ENCODE results near the gene NEB.
"Not testable (repeated sequence)": the region's sequence is repeated elsewhere in the genome, so short reads cannot be mapped to it uniquely, and the experiment has no call there.

The NEB gene

GRCh38 chr2:151619337-151619989 is 114.8 kb downstream of the NEB start:
- no peak for DNase-seq
- intact Hi-C loops (cut with DNase I): no loop called here

DNA sequence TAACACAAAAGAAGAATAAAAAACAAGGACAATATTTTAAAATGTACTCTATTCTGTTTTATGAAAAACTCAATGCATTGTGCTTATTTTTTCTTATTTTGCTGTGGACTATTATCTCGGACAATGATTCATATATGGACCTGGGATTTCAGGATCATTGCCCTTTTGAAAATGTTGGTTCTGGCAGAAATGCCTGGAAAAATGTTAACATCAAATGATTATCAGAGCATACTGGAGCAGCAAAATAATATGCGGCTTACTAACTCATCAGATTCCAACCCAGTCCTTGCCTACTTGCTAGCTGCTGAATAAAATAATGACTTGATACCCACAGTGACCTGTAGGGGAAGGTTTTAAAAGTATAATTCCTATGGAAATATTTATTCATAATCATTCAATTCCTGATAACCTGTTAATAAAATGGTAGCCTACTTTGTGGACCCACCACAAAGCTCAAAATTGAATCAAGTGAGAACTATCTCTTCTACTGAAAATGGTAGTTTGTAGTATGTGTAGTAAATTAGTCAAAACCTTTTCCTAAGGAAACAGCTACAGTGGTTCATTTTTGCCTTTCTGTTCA is 117.4 kb downstream of the NEB start:
- intact Hi-C loops (cut with DNase I): no loop called here

GRCh38 chr2:151614606-151615306 is 119.5 kb downstream of the NEB start:
- DNase-seq: no peak
- intact Hi-C loops (cut with DNase I): no loop called here

More for the DNA sequence above, 117.4 kb downstream of the NEB start:
- DNase-seq: no peak

GRCh38 chr2:151614159-151614558 is 120.1 kb downstream of the NEB start:
- DNase-seq: no peak
- intact Hi-C loops (cut with DNase I): no loop called here

GRCh38 chr2:151611351-151611750 is 122.9 kb downstream of the NEB start:
- no peak for DNase-seq
- intact Hi-C loops (cut with DNase I): no loop called here

GRCh38 chr2:151610310-151610709 is 124.0 kb downstream of the NEB start:
- DNase-seq: no peak
- intact Hi-C loops (cut with DNase I): no loop called here

DNA sequence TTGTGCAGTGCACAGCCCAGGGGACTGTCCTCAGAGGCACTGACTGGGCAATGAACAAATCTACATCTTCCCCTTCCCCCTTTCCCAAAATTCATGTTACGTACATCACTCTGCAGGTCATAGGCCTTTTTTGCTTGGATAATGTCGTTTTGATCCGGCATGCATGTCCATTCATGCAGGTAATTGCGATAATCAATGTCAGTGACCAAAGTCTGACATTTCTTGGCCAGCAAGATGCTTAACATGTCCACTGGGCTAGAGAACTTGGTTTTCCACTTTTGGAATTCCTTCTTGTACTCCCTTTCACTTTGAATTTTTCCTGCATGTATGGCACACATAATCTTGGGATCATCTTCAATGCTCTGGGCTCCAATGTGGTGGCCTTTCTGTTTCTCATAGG is 124.6 kb downstream of the NEB start:
- DNase-seq: no peak
- intact Hi-C loops (cut with DNase I): no loop called here

DNA sequence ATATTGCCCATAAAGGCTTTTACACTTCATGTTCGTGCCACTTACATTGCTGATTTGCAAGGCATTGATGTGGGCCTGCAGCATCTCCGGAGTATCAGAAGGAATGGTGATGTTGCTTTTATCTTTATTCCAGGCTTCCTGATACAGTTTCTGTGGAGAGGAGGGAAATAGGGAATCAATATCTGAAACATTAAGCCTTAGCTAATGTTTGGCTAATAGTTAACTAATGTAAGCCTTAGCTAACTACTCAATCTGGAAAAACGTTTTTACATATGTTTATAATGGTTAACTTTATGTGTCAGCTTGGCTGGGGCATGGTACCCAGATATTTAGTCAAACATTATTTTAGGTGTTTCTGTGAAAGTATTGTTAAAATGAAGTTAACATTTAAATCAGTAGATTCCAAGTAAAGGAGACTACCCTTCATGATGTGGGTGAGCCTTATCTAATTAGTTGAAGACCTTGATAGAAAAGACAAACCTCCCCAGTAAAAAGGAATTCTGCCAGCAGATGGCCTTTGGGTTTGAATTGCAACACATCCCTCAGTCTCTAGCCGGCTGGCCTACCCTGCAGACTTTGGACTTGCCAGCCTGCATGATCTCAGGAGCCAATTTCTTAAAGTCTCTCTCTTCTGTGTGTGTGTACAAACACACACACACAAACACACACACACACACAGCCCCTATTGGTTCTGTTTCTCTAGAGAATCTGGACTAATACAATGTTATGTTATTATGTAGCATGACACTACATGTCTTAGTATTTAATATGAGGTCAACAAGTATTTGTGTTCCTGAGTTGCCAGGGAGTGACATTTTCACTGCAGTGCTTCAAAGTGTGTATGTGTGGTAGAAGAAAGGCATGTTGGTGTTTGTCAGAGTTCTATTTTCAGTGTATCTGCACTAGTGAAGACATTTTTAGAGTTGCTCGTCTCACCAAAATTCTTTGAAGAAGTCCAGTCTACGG is 126.5 kb downstream of the NEB start:
- intact Hi-C loops (cut with DNase I); DNase-seq: not testable (repeated sequence)

GRCh38 chr2:151603530-151603929 is 130.7 kb downstream of the NEB start:
- intact Hi-C loops (cut with DNase I): not testable (repeated sequence)
- peak in 1 of 10 donors; percentile 17 for DNase-seq

DNA sequence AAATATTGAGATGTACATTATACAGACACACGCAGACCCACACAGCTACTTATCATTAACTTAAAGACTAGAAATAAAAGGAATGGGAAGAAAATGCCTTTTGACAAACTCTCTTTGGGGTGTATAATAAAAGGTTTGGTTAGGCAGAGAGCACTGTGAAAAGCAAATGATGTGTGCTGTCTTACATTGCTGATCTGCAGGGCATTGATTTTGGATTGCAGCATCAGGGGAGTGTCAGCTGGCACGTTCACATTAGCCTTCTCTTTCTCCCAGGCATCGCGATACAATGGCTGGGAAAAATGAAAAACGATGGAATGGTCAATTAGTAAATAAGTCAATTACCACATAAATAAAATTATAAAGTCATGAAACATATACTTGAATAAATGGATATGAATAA is 131.9 kb downstream of the NEB start:
- intact Hi-C loops (cut with DNase I); DNase-seq: not testable (repeated sequence)

DNA sequence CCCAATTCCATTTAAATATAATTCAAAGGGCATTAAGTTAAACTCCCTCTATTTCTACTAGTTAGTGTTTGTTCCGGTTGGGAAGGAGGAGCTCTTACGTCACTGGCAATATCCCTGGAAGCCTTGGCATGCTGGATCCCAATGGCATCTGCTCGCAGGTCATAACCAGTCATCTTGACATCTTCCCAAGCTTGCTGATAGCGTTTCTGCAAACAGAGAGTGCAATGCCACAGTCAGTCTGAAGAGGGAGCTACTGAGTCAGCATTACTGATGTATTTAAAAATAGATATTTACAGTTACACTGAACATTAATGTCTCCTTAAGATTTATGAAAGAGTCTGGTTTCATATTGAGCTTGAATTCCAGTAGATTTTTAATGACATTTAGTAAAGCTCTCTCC is 132.5 kb downstream of the NEB start:
- DNase-seq; intact Hi-C loops (cut with DNase I): not testable (repeated sequence)

DNA sequence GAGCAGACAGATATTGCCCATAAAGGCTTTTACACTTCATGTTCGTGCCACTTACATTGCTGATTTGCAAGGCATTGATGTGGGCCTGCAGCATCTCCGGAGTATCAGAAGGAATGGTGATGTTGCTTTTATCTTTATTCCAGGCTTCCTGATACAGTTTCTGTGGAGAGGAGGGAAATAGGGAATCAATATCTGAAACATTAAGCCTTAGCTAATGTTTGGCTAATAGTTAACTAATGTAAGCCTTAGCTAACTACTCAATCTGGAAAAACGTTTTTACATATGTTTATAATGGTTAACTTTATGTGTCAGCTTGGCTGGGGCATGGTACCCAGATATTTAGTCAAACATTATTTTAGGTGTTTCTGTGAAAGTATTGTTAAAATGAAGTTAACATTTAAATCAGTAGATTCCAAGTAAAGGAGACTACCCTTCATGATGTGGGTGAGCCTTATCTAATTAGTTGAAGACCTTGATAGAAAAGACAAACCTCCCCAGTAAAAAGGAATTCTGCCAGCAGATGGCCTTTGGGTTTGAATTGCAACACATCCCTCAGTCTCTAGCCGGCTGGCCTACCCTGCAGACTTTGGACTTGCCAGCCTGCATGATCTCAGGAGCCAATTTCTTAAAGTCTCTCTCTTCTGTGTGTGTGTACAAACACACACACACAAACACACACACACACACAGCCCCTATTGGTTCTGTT is 137.2 kb downstream of the NEB start:
- intact Hi-C loops (cut with DNase I); DNase-seq: not testable (repeated sequence)

GRCh38 chr2:151591908-151592255 is 142.4 kb downstream of the NEB start:
- intact Hi-C loops (cut with DNase I); DNase-seq: not testable (repeated sequence)

- DNase-seq; intact Hi-C loops (cut with DNase I): not testable (repeated sequence)
Measured at GRCh38 chr2:151591250-151591907, 142.9 kb downstream of the NEB start.

- intact Hi-C loops (cut with DNase I); DNase-seq: not testable (repeated sequence)
Measured at GRCh38 chr2:151581300-151581699, 153.0 kb downstream of the NEB start.

- DNase-seq; intact Hi-C loops (cut with DNase I): not testable (repeated sequence)
Measured at GRCh38 chr2:151580697-151581096, 153.6 kb downstream of the NEB start.

GRCh38 chr2:151577116-151577515 is 157.2 kb downstream of the NEB start:
- DNase-seq: no peak
- intact Hi-C loops (cut with DNase I): no loop called here

DNA sequence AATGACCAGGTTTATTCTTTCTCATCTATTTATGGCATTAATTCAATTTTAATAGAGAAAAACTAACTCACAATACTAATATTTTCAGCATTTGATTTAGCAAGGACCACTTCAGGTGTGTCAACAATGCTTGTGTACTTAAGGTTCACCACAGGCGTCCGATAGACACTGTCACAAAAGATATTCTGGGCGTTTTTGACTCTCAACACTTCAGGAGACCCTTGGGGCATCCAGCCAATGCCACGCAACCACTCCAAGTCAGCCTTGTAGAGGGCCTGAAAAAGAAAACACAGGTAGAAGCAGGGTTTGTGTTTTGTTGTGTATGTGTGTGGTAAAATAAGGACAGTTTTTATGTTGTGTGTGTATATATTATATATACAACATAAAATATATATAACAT is 158.2 kb downstream of the NEB start:
- intact Hi-C loops (cut with DNase I): no loop called here
- DNase-seq: no peak

GRCh38 chr2:151575338-151575737 is 158.9 kb downstream of the NEB start:
- no peak for DNase-seq
- intact Hi-C loops (cut with DNase I): no loop called here

- no peak for DNase-seq
Measured at GRCh38 chr2:151570191-151570590, 164.1 kb downstream of the NEB start.

More at GRCh38 chr2:151570191-151570590, 164.1 kb downstream of the NEB start:
- intact Hi-C loops (cut with DNase I): no loop called here
